HL-60 (cell line): Measurements from ENCODE around the gene STK24.

ENCODE experiments used
- DNase-seq, 2 experiments: peaks; one replicate each; pipeline ENCODE4 v3.0.0-alpha.2; 2010 to 2020; ENCODE audit warnings: low read depth in 1 of 2, low spot score in 1 of 2
- H3K27ac ChIP-seq: fragments of 250-450 bp; sonication (Bioruptor Pico); replicated peaks from 2 replicates; pipeline ENCODE4 v1.5.1; 2020; ENCODE audit warnings: mild to moderate bottlenecking, moderate library complexity
- H3K27me3 ChIP-seq: fragments of 250-450 bp; sonication (Bioruptor Pico); 2 replicates; pipeline ENCODE4 v1.5.1; 2021; ENCODE audit warnings: mild to moderate bottlenecking, moderate library complexity; ENCODE audit not compliant: insufficient read depth, poor library complexity, severe bottlenecking
- H3K4me3 ChIP-seq: replicated peaks from 2 replicates; pipeline ENCODE4 v1.5.1; 2011; ENCODE audit warnings: mild to moderate bottlenecking, control low read depth, low read length; ENCODE audit not compliant: insufficient read depth
- GABPA ChIP-seq: IDR thresholded peaks from 2 replicates; pipeline ENCODE4 v1.6.1; 2012; ENCODE audit warnings: low read depth
- POLR2AphosphoS5 ChIP-seq: IDR thresholded peaks from 2 replicates; pipeline ENCODE4 v1.6.1; 2012; ENCODE audit warnings: low read depth
- SPI1 ChIP-seq: IDR thresholded peaks from 2 replicates; pipeline ENCODE4 v1.6.1; 2012; ENCODE audit warnings: low read depth, mild to moderate bottlenecking, borderline replicate concordance
- TF ChIP-seq, protein P1 (sequence below): IDR thresholded peaks from 2 replicates; pipeline ENCODE4 v1.6.1; 2012; ENCODE audit warnings: low read depth; ENCODE audit not compliant: insufficient replicate concordance
- TF ChIP-seq, protein P2 (sequence below): IDR thresholded peaks from one replicate; pipeline ENCODE4 v1.5.1; 2011; ENCODE audit warnings: low read length, control low read depth, inconsistent platforms; ENCODE audit not compliant: insufficient read depth

The STK24 gene

DNA sequence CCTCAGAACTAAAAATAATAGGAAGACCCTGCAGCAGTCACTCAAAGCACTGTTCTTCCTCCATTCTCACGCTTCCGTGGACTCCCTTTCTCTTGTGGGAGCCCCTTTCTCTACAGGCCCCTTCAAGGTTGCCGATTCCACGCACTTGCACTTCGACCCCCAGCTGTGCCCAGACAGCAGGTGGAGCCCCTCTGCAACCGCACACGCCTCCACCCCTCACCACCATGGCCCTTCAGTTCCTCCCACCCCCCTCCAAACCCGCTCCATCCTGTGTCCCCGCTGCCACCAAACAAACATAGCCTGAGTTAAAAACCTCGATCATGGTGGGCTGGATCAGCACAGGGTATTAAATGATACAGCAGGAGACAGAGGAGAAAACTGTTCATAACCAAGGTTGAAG, 102.6 kb downstream of the STK24 start:
- TF ChIP-seq GABPA (no peak), SPI1 (no peak), POLR2AphosphoS5 (no peak)
- TF ChIP-seq, protein P1, sequence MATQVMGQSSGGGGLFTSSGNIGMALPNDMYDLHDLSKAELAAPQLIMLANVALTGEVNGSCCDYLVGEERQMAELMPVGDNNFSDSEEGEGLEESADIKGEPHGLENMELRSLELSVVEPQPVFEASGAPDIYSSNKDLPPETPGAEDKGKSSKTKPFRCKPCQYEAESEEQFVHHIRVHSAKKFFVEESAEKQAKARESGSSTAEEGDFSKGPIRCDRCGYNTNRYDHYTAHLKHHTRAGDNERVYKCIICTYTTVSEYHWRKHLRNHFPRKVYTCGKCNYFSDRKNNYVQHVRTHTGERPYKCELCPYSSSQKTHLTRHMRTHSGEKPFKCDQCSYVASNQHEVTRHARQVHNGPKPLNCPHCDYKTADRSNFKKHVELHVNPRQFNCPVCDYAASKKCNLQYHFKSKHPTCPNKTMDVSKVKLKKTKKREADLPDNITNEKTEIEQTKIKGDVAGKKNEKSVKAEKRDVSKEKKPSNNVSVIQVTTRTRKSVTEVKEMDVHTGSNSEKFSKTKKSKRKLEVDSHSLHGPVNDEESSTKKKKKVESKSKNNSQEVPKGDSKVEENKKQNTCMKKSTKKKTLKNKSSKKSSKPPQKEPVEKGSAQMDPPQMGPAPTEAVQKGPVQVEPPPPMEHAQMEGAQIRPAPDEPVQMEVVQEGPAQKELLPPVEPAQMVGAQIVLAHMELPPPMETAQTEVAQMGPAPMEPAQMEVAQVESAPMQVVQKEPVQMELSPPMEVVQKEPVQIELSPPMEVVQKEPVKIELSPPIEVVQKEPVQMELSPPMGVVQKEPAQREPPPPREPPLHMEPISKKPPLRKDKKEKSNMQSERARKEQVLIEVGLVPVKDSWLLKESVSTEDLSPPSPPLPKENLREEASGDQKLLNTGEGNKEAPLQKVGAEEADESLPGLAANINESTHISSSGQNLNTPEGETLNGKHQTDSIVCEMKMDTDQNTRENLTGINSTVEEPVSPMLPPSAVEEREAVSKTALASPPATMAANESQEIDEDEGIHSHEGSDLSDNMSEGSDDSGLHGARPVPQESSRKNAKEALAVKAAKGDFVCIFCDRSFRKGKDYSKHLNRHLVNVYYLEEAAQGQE: no peak
- TF ChIP-seq, protein P2, sequence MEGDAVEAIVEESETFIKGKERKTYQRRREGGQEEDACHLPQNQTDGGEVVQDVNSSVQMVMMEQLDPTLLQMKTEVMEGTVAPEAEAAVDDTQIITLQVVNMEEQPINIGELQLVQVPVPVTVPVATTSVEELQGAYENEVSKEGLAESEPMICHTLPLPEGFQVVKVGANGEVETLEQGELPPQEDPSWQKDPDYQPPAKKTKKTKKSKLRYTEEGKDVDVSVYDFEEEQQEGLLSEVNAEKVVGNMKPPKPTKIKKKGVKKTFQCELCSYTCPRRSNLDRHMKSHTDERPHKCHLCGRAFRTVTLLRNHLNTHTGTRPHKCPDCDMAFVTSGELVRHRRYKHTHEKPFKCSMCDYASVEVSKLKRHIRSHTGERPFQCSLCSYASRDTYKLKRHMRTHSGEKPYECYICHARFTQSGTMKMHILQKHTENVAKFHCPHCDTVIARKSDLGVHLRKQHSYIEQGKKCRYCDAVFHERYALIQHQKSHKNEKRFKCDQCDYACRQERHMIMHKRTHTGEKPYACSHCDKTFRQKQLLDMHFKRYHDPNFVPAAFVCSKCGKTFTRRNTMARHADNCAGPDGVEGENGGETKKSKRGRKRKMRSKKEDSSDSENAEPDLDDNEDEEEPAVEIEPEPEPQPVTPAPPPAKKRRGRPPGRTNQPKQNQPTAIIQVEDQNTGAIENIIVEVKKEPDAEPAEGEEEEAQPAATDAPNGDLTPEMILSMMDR: no peak
- H3K4me3 ChIP-seq: no peak overlapping the region
- no peaks in the 10 kb centered on the region for H3K27me3 ChIP-seq
- no peak overlapping the region for H3K27ac ChIP-seq
- DNase-seq: no peak

DNA sequence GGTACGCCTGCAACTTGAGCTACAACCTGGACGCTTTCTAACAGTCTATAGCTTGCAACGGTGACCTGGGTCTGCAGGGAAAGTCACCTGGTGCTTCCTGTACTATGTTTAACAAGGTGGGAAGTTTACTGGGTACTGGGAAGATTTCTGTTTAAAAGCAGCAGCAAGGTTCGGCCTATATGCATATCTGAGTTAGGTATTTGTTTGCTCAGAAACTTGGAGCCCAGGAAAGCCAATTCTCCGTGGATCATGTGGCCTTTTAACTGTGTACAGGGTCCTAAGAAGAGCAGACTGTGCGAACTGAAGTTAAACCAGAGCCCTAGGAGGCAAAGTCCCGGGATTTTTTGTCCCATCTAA, 103.1 kb downstream of the STK24 start:
- H3K27me3 ChIP-seq: no peaks in the 10 kb centered on the region
- DNase-seq: no peak
- H3K27ac ChIP-seq: no peak overlapping the region
- TF ChIP-seq, protein P1: no peak
- TF ChIP-seq, protein P2: no peak
- TF ChIP-seq SPI1 (no peak), POLR2AphosphoS5 (no peak), GABPA (no peak)
- no peak overlapping the region for H3K4me3 ChIP-seq

DNA sequence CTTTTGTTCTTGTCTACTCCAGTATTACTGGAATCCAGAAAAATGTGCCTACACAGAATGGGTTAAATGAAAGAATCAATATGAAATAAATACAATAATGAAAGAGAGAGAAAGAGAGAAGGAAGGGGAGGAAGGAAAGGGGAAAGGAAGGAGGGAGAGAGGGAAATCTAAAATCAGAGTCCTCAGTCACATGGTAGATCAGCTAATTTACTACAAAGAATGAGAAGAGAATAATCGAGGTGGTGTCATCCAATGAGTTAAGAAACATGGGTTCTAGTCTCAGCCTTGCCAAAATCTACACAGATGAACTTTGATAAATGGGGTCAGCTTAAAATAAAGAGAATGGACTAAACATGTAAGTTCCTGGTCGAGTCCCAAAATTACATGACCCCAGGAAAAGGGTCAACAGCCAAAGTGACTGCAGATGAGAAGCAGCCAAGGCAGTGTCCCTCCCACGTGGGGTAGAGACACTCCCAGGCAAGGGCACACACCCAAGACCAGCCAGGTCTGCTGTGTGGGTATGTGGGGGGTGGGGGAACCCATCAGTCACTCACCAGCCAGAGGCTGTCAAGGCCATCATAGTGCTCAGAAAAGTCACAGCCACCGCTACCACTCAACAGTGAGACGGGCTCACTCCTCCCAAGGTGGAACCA, 103.6 kb downstream of the STK24 start:
- Histone ChIP-seq H3K27me3 (no peaks in the 10 kb centered on the region), H3K4me3 (no peak overlapping the region), H3K27ac (no peak overlapping the region)
- TF ChIP-seq, protein P1: no peak
- TF ChIP-seq SPI1: no peak
- no peak for TF ChIP-seq GABPA
- TF ChIP-seq, protein P2: no peak
- TF ChIP-seq POLR2AphosphoS5: no peak
- DNase-seq: no peak
